ENCODE results near the gene ATG16L1.

DNA sequence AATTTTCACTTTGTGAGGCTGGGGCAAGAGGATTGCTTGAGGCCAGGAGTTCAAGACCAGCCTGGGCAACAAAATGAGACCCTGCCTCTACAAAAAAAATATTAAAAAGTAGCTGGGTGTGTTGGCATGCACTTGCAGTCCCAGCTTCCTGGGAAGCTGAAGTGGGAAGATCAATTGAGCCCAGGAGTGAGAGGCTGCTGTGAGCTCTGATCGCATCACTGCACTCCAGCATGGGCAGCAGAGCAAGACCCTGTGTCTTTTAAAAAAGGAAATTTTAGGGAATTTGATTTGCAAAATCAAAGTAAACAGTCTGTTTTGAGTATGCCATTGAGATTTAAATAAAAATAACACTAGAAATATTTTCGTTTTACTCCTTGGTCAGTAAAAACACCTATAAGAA, 27.4 kb downstream of the ATG16L1 start:
- TF ChIP-seq CTCF (IDR thresholded peaks at IDR 0.05) (no peak), POLR2A (IDR thresholded peaks at IDR 0.05) (no peak)
